Activated T-cell treated with anti-CD3 and anti-CD28 coated beads for 48 hours (primary cell): ENCODE results near the gene UBAC2.

Experiments
- DNase-seq: peaks from one replicate; pipeline ENCODE4 v3.0.0-alpha.2; 2020; ENCODE audit warnings: low read depth

Gene UBAC2

DNA sequence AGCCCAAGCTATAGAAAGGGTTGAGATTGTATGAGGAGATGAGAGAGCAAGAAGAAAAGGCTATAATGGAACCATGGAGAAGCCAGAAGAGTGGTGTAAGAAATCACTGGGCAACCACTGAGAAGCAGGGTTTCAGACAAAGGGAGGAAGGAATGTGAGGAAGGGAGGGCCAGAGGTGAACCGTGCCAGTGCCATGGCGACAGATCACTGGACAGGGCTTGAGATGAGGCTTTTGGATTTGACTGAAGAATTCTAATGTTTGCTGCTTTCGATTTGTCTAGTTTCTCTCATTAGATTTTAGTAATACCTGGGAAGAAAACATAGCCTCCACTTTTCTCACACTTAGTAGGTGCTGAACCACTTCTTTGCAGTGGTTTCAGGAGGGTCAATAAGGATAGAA, 112.8 kb downstream of the UBAC2 start:
- no peak for DNase-seq

DNA sequence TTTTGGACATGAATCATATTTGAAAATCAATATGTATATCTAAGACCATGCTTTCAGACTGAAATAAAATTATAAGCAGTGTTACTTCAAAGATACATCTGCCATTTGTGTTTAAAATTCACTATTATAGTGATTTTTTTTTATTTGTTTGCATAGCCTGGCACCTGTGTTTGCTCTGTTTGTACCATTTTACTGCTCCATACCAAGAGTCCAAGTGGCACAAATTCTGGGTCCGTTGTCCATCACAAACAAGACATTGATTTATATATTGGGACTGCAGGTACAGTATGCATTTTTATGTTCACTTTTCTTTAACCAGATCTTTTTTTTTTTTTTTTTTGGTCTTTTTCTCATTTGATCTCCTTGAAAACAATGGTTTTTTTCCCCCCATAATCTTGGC, 113.3 kb downstream of the UBAC2 start:
- DNase-seq: no peak

DNA sequence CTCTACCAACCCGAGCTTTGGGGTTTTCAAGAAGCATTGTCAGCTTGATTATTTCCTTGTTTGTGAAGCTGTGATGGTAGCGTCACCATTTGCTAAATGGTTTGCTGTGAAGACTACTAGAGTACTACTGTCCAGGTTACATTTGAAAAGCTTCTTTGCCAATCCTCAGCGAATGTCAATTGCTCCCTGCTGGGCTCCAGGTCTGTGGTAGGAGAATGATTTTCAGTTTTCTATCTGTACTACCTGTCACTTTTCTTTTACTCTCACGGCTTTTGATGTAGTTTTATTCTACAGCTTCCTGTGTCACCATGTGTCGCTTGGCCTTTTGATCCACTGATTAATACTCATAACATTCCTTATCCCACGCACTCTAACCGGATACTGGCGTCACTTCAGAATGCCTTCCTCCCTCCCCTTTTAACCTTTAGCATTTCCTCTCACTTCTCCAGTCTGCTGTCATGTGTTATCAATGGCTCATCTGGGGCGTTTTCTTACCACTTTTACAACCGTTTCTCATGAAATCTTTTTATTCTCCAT, 114.1 kb downstream of the UBAC2 start:
- peak; percentile 54 for DNase-seq

DNA sequence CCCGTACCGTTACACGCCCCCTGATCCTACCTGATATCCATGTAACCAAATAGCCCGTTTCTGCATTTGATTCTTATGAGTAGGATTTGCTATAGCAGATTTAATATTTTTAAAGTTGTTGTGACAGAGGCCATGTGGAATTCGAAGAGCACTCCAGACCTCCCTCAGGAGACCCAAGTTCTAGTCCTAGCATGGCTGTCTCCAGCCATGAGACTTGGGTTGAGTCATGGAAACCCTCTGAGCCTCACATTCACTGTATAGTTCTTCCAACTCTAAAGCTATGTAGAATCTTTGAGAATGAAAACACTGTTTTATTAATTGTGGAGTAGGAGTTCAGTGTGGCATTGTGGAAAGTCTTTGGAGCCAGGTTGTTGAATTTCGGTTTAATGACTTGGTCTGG, 114.5 kb downstream of the UBAC2 start:
- no peak for DNase-seq

DNA sequence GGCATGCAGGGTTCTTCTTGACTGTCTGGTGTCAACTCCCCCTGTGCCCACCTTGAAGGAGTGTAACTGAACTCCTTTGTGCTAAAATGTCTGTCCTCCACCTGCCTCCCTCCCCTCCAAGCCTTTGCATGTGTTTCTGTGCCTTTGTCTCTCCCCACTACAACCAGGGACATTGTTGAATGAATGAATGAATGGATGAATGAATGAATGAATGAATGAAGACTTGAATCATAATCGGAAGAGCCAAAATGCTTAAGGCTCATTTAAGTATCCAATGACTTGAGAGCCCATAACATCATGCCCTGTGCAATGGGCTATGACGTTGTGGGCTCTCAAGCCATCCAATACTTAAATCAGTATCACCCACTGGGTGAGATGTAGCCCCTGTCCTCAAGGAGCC, 115.6 kb downstream of the UBAC2 start:
- no peak for DNase-seq

DNA sequence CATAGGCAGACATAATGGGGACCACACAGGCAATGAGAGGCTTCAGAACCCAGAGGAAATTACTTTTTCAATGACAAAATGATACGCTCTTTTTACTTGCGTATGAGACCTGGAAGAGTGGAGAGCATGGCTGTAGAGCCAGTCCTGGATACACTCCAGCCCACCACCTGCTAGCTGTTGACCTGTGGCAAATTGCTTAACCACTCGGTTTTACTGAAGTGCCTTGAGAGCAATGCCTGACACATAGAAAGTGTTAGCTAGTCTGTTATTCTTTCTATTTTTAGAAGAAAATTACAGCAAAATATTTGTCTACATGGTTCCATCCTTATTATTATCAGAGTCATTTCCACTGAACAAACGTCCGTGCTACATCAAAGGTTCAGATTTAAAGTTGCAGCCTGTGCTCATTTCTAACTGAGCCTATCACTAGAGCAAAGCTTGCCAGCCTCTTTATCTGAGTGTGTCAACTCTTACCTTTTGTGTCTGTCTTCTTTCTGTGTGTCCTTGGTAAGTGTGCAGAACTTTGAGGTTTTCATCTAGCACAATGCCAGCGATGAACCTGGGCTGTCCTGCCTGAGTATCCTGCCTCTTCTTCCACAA, 116.1 kb downstream of the UBAC2 start:
- DNase-seq: no peak

DNA sequence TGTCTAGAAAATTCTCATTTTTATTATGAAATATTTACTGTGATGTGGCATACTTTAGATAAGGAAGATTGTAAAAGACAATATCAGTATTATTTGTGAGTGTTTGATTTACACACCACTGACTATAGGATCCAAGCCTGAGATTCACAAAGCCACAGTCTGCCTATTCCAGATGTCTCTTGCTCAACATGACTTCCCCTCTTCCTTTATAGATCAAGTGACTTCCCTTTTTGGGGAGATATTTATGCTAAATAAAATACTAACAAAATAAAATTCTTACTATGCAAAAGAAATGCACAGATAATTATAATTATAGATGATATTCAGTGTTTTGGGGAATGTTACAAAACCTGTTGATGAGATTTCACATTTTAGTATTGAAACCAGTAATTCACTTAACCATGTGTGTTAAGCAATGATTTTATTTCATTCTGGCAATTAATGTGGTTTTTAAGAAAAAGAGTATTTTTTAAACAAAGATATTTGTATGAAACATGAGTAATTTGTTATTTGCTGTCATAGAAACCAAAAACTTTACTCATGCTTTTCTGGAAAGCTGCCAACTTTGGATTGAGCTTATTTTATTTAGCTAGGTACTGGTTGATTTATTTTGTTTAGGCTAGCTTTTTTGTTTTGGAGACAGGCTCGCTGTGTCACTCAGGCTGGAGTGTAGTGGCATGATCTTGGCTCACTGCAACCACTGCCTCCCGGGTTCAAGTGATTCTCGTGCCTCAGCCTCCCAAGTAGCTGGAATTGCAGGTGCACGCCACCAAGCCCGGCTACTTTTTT, 120.2 kb downstream of the UBAC2 start:
- no peak for DNase-seq

DNA sequence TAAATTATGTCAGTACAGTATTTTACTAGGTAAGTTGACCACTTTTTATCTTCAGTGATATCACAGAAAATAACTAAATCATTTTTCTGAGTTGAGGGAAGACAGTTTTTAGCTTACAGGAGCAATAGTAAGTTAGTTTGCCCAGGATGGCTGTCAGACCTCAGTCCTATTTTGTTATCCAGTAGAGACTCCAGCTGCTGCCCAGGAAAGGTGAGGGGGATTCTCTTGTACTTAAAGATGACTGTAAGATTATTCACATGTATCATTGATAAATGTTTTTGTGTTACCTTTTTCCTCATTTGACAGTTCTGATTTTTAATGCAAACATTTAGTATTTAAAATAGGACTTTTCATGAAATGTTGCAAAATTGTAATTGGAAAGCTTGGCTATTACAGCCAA, 121.1 kb downstream of the UBAC2 start:
- no peak for DNase-seq

DNA sequence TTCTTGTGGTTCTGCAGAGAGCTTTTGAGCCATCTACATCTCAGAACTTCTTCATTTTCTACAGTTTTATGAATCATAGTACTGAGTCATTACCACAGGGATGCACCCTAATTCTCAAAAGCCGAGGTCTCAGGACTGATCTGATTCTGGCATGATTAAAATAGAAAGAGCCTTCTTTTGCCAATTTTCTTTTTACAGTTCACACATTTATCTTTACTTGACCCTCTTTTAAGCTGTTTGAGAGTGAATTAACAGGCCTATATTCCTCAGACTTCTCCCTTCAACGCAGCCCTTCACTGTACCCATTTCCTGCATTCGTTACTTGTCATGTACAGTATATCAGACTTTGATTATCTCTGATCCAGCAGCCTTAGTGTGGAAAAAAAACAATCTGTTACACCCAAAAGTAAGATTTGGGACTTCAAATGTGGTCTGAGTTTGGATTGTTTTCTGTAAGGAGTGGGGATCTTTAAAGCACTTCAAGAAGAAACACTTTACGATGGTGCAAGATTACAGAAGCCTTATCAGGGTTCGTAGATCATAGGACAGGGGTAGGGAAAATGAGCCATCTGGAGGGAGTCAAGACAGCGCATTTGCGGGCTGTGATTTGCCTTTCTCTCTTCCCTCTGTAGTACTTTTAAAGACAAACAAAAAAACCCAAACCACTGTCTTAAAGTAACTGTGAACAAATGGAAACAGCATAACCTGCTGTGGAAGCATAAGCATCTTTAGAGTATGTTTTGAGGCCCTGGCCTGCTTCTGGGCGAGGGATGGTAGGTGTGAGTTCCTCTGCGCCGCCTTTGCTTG, 121.8 kb downstream of the UBAC2 start:
- DNase-seq: no peak

DNA sequence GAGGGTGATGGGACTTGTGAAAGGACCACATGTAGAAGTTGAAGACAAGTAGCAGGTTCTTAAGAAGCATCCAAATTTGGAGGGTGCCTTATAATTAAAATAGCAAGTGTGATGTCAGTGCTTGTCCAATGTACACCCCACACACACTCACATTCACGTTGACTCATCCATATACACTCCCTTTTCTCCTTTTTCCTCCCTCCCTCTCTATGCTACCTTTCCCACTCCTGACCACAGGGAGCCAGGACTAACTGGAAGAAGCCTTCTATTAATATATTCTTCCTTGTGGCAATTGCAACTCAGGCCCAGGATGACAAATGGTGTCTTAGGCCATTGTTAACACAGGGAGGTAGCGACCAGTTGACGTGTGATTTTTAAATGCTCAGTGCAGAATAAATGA, 122.8 kb downstream of the UBAC2 start:
- no peak for DNase-seq

DNA sequence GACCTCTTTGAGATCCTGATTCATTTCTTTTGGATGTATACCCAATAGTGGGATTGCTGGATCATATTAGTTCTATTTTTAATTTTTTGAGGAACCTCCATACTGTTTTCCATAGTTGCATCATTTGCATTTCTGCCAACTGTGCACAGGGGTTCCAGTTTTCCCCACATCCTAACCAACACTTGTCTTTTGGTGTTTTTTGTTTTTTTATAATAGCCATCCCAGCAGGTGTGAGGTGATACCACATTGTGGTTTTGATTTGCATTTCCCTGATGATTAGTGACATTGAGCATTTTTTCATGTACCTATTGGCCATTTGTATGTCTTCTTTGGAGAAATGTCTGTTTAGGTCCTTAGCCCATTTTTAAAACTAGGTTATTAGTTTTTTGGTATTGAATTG, 125.4 kb downstream of the UBAC2 start:
- no peak for DNase-seq

DNA sequence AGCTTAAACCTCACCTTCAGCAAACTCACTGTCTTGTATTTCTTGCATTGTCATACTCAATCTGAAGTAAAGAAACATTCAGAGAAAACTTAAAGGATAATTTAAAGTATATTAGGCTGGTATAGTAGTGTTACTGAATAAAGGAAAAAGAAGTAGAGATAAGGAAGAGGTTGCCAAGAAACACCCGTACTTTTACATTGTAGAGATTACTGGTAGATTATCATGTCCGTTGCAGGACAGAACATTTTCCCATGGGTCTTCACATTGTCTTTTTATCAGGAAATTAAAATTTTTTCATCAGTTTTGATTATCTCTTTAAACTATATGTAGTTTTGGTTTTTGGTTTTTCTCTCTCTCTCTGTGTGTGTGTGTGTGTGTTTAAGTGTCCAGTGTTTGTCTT, 126.5 kb downstream of the UBAC2 start:
- DNase-seq: no peak

DNA sequence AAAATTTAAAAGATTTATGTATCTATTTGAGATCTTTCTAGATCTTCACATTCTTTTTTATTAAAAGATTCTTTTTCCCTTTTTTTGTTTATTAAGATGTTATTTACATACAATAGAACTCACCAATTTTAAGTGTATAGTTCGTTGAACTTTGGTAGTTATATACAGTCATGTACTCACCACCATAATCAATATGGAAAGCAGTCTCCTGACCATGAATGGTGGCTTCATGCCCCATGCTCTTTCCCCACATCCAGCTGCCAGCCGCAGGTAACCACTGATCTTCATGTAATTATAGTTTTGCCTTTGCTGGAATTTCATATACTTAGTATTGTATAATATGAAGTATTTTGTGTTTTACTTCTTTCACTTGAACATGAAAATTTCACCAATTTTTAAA, 127.1 kb downstream of the UBAC2 start:
- DNase-seq: no peak

DNA sequence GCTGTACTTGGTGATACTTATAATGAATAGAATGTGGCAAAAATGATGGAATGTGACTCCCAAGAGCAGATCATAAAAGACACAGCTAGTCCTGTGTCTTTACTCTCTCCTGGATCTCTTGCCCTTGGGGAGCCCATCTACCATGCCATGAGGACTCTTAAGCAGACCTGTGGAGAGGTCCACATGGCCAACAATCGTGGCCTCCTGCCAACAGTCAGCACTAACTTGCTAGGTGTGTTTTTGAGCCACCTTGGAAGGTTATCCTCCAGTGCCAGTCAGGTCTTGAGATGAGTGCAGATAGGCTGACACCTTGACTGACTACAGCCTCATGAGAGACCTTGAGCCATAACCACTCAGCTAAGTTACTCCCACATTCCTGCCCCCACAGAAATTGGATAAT, 128.8 kb downstream of the UBAC2 start:
- no peak for DNase-seq

DNA sequence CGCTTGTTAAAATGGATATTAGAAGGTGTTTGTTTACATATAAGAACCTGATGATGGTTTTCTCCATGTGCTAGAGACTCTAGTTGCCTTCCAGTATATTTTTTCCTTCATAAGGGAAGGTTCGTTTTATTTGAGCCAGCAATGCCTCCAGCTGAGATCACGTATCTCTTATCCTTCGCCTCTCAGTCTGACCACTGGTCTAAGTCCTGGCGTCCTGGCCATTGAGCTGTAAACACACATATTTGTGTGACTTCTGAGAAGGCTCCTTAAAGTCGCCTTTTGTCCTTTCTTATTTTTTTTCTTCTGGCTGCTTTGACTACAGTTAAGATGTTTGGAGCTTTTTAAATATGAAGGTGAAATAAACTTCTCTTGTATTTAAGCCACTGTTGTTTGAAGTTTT, 130.3 kb downstream of the UBAC2 start:
- no peak for DNase-seq

DNA sequence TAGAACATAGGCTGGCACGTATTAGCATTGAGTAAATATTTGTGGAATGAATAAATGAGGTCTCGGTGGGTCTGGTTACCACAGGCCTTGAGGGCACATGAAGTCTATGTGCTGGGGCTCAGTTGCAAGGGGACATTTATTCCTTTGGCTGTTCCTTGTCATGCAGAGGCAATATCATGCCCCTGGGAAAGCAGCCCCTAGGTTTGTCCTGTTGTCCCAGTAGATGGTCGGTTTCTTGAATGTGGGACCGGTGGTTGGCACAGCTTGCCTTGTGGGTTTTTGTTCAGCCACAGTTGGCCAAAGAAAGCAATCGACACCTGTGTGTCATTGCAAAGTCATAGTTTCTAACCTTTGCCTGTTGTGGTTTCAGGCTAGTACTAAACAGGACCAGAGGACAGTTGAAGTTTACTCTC, 131.2 kb downstream of the UBAC2 start:
- DNase-seq: no peak

DNA sequence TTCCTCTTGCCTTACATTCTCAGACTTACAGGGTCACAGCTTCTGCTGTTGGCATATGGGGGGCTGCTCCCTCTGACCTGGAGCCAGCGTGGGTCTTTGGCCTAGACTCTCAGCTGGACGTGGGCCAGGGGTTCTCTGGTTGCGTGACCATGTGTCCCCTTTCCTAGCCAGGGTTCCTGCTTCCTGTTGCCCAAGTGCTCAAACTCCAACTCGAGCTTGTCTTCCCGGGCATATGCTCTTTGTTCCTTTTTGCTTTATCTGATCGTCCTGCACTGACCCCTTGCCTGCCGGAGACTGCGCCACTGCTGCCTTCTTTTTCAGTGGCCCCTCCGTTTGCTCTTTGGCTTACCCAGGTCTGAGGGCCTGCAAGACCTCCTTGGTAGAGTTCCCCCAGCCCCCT, 131.8 kb downstream of the UBAC2 start:
- DNase-seq: no peak

DNA sequence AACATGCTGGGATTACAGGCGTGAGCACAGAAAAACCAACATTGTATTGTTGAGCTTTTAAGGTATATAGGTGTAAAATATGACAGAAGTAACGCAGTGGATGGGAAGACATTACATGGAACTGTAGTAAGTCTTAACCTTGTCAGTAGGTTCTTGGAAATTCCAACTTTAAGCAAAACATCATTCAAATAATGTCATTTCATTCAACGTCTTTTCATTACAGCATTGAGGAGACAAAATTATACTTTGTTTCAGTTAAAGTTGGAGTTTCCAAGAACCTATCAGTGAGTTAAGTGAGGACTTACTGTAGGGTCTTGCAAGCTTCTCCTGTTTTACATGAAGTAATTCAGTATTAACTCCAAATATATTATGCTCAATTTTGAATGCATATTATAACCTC, 133.6 kb downstream of the UBAC2 start:
- DNase-seq: no peak

DNA sequence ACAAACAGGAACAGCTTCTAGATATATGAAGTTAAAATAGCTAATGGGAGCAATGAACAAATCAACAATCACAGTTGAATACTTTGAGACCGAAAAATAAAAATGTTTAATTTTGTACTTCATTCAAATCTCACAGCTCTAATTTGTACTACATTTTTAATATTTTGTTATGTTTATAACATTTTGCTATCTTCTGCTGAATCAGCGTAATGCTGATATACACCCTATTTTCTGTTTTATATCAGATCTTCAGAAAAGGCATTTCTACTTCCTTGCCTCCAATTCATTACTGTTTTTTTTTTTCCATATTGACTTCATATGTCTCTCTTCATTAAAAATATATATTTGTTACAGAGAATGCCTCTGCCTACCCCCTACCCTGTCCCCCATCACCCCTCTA, 134.4 kb downstream of the UBAC2 start:
- no peak for DNase-seq

DNA sequence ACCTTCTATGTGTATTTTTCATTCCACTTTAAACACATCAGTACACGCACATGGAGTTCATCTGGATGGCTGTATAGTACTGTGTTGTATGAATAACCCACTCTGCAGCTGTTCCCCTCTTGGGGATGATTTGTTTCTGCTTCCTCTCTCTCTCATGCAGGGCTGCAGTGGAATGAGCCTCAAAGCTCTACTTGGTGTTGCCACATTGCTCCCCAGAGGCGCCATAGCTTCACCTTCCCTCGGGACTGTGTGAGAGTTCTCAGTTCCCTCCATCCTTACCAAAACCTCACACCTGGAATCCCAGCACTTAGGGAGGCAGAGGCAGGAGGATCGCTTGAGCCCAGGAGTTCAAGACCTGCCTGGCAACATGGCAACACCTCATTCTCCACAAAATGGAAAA, 134.9 kb downstream of the UBAC2 start:
- no peak for DNase-seq

DNA sequence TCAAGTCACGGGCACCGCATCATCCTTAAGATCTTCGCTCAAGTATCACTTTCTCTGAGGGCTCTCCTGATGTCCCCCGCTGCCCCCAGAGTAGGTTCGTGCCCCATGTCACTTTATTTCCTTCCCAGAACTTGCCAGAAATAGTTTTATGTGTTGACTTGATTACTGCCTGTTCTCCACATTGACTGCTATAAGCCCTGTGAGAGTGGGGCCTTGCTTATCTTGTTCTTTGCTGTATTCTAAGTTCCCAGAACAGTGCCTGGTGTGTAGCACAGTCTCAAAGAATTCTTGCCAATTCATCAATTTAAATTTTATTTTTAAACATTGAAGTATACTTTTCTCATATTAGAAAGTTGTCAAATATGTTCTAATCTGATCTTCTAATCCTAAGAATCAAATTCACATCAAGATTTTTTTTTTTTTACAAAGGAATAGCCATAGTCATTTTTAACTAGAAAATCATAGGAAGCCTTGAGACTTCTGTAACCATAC, 138.6 kb downstream of the UBAC2 start:
- no peak for DNase-seq

DNA sequence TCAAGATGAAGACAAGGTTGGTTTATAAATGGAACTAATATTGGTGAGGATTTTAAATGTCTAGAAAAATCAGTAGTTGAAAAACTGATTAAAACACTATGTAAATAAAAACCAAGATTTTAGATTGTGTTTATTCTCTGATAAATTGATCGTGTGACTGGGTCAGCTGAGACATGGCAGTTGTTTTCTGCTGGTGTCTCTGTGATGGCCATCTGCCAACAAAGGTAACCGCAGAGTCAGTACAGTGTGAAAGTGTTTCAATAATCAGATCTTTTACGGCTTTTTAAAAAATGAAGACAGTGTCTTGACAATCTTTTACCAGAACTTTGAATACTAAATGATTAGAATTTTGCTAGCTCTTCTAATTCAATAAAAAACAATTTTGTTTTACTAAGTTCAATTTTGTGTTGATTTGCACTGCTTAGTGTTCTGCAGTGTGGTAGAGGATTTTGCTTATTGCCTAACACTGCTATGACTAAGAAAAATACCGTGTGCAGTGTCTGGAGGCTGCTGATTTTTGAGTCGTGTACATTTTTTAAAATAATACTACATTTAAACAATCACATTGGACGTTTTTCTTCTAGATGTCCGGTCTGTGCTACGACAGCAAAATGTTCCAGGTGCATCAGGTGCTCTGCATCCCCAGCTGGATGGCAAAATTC, 139.2 kb downstream of the UBAC2 start:
- DNase-seq: no peak
